GM12892 (cell line): ENCODE data around the gene MX2.

Experiments used
- POLR2A ChIP-seq: IDR thresholded peaks from 2 replicates; pipeline ENCODE4 v1.6.1; 2011; ENCODE audit warnings: low read depth, low read length, control low read depth
- TAF1 ChIP-seq: IDR thresholded peaks from 2 replicates; pipeline ENCODE4 v1.6.1; 2011; ENCODE audit warnings: low read depth, mild to moderate bottlenecking, control low read depth, low read length, borderline replicate concordance

DNA sequence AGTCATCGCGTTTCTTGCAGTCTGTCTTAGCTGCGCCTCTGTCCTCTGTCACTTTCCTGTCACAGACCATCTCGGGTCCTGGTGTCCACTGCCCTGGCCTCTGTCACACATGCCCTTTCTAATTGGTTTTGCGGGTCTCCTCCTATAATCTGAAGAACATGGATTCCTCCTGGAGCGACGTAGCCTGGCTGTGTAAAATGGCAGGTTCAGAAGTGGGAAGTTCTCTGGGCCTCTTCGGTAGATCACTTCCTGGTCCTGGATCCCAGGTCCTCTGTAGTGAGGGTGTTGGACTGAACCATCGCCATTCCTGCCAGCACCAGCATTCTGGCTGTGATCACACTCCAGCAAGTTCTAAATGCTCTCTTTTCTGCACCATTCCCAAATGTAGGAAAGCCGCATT, 44.4 kb upstream of the MX2 start:
- TF ChIP-seq TAF1, result no peak
- no peak for TF ChIP-seq POLR2A
